GM23338 (cell line): ENCODE results near the gene PARVB. TPM values are rescaled to one million over a fixed set of nuclear protein-coding genes. Genes with fewer than 3 reads are reported as not detected.

ENCODE experiments used
- CREB1 ChIP-seq: fragments of 250-450 bp; sonication (Bioruptor Pico); IDR thresholded peaks from 2 replicates; pipeline ENCODE4 v1.5.0; 2020; ENCODE audit warnings: low read depth, mild to moderate bottlenecking, moderate library complexity
- EZH2 ChIP-seq: fragments of 200-600 bp; sonication (generic); IDR thresholded peaks from one replicate; pipeline ENCODE4 v1.8.0; 2017; ENCODE audit warnings: antibody characterized with exemption, mild to moderate bottlenecking, low read depth; ENCODE audit not compliant: unreplicated experiment
- POLR2AphosphoS5 ChIP-seq: IDR thresholded peaks from 2 replicates; pipeline ENCODE4 v1.6.1; 2016; ENCODE audit warnings: antibody characterized with exemption, low read depth
- REST ChIP-seq: IDR thresholded peaks from one replicate; pipeline ENCODE4 v1.6.1; 2018; ENCODE audit warnings: antibody characterized with exemption; ENCODE audit not compliant: unreplicated experiment
- STAT1 ChIP-seq: IDR thresholded peaks from one replicate; pipeline ENCODE4 v1.6.1; 2016; ENCODE audit warnings: antibody characterized with exemption; ENCODE audit not compliant: unreplicated experiment
- ZNF114 ChIP-seq: fragments of 250-450 bp; sonication (Bioruptor Pico); IDR thresholded peaks from 2 replicates; pipeline ENCODE4 v1.5.0; 2020; ENCODE audit warnings: mild to moderate bottlenecking, moderate library complexity
- ZNF462 ChIP-seq: fragments of 250-450 bp; sonication (Bioruptor Pico); IDR thresholded peaks from 2 replicates; pipeline ENCODE4 v1.5.0; 2020; ENCODE audit warnings: mild to moderate bottlenecking, moderate library complexity
- polyA plus RNA-seq: library from polyadenylated mRNA; unstranded; fragments of >200 nt; fragmentation: Nextera tagmentation; extraction: Ambion mirVana; gene quantifications from 2 replicates; pipeline ENCODE4 v1.2.1, GENCODE V29; 2016
- total RNA-seq: library from RNA; depleted of rRNA; stranded (reverse); fragments of >200 nt; shearing (Covaris generic); gene quantifications from 2 replicates; pipeline ENCODE4 v1.2.3, GENCODE V29; 2014

Gene PARVB
- total and polyA plus RNA-seq, 2 experiments from 2014 or later = 4.3 to 7.7 TPM

- no peak for TF ChIP-seq ZNF462 (CRISPR knock-in tag)
- TF ChIP-seq CREB1 = no peak
- no peak for TF ChIP-seq POLR2AphosphoS5
- TF ChIP-seq STAT1 = no peak
- TF ChIP-seq ZNF114 (CRISPR knock-in tag) = no peak
- TF ChIP-seq EZH2 = no peak
- no peak for TF ChIP-seq REST
Observed at GRCh38 chr22:44194569-44194968, 170.5 kb downstream of the PARVB start (continued).
